Skeletal muscle tissue (tissue), 4 donors: Measurements from ENCODE around the gene CACNA2D4. TPM values are rescaled to one million over a fixed set of nuclear protein-coding genes. Genes with fewer than 3 reads are reported as not detected.

ENCODE experiments used
- H3K27ac ChIP-seq: one replicate; pipeline ENCODE4 v1.7.0; 2013; ENCODE audit warnings: mild to moderate bottlenecking, low read depth, low read length, inconsistent platforms
- H3K27me3 ChIP-seq, 3 donors: one replicate each; pipeline ENCODE4 v1.7.0; 2013; ENCODE audit warnings: low read length in 3 of 3; ENCODE audit not compliant: control insufficient read depth in 3 of 3, insufficient read depth in 3 of 3
- H3K36me3 ChIP-seq, 3 donors: one replicate each; pipeline ENCODE4 v1.7.0; 2013; ENCODE audit warnings: low read length in 3 of 3; ENCODE audit not compliant: control insufficient read depth in 3 of 3, insufficient read depth in 3 of 3
- H3K4me1 ChIP-seq, 3 donors: one replicate each; pipeline ENCODE4 v1.7.0; 2013; ENCODE audit warnings: low read length in 3 of 3, mild to moderate bottlenecking in 3 of 3; ENCODE audit not compliant: control insufficient read depth in 3 of 3, insufficient read depth in 3 of 3
- H3K4me3 ChIP-seq, 3 donors: one replicate each; pipeline ENCODE4 v1.7.0; 2013; ENCODE audit warnings: low read length in 3 of 3
- H3K9ac ChIP-seq, 3 donors: one replicate each; pipeline ENCODE4 v1.7.0; 2013; ENCODE audit warnings: low read length in 3 of 3, mild to moderate bottlenecking in 3 of 3, moderate library complexity in 2 of 3, low read depth in 1 of 3
- H3K9me3 ChIP-seq, 3 donors: one replicate each; pipeline ENCODE4 v1.7.0; 2013; ENCODE audit warnings: low read length in 3 of 3; ENCODE audit not compliant: control insufficient read depth in 3 of 3
- total RNA-seq: library from RNA; depleted of rRNA; stranded (reverse); fragments of >200 nt; gene quantifications from one replicate; pipeline ENCODE4 v1.2.3, GENCODE V29; 2014
- donor health status: Osteomylitis.

CACNA2D4 gene
- total RNA-seq, 1 donor from 2014 or later, result 0.52 TPM

DNA sequence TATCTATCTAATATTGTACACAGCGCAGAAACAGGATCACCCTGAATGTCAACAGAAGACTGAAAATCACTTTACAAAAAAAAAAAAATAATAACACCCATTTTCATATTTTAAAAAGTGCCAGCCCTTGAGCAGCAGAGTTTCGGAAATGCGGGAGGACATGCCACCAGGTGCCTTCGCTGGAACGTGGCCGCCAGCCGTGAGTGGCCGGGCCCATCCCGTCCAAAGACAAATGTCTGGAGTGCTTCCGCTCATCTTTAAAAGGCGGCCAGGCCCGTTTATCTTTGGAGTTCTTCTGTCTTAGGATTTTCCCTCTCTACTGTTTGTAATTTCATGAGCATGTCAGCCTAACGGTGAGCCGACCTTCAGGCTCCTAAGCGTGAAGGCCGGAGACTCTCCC is 54.6 kb downstream of the CACNA2D4 start:
- peaks cover 0 to 4% (median 2%) of the 10 kb centered on the region in 3 donors for H3K9me3 ChIP-seq
- no peak overlapping the region for H3K27ac ChIP-seq
- H3K4me3 ChIP-seq, result no peak overlapping the region
- H3K4me1 ChIP-seq, result no peaks in the 10 kb centered on the region
- no peak overlapping the region for H3K9ac ChIP-seq
- no peaks in the 10 kb centered on the region for H3K36me3 ChIP-seq
- peaks cover 8 to 14% (median 11%) of the 10 kb centered on the region in 3 donors for H3K27me3 ChIP-seq

DNA sequence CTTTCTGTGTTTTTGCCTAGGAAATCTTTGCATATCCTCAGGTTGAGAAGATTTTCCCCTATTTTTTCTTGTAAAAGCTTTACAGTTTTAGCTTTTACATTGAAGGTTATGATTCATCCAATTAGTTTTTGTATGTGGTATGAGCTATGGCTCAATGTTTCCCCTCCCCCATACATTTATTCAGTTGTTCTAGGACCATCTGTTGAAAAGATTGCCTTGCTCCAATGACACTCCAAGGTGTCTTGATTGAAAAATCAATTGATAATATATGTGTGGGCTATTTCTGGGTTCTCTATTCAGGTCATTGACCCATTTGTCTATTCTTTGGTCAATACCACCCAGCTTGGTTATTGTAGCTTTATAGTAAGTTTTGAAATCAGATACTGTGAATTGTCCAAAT is 55.5 kb downstream of the CACNA2D4 start:
- no peaks in the 10 kb centered on the region for H3K4me1 ChIP-seq
- H3K9me3 ChIP-seq, result peaks cover 0 to 2% (median 2%) of the 10 kb centered on the region in 3 donors
- H3K27ac ChIP-seq, result no peak overlapping the region
- no peaks in the 10 kb centered on the region for H3K36me3 ChIP-seq
- peaks cover 8 to 17% (median 14%) of the 10 kb centered on the region in 3 donors for H3K27me3 ChIP-seq
- no peak overlapping the region for H3K9ac ChIP-seq
- H3K4me3 ChIP-seq, result no peak overlapping the region

- Histone ChIP-seq H3K27ac (no peak overlapping the region), H3K27me3 (peaks cover 4 to 11% (median 10%) of the 10 kb centered on the region in 3 donors), H3K36me3 (no peaks in the 10 kb centered on the region), H3K9me3 (peaks cover 0 to 7% (median 5%) of the 10 kb centered on the region in 3 donors), H3K9ac (no peak overlapping the region), H3K4me1 (no peaks in the 10 kb centered on the region), H3K4me3 (no peak overlapping the region)
Measured at GRCh38 chr12:1859643-1860042, 58.8 kb downstream of the CACNA2D4 start.

DNA sequence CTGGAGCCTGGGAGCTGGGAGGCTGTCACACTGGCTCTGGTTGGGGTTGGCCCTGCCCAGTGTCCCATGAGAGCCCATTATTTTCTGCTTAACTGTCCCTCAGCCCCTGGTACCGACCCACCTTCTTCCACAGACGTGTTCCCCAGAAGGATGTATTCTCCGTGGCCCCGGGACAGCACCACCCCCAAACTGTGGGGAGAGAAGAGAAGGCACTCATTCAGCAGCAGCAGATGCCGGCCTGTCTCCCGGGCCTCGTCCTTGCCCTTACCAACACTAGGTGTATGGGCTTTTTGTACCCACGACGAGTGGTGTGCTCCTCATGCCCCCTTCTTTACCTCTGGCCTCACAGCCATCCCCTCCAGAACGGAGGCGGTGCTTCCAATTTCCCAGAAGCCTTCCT is 60.0 kb downstream of the CACNA2D4 start:
- Histone ChIP-seq H3K4me3 (no peak overlapping the region), H3K27me3 (peaks cover 0 to 6% (median 6%) of the 10 kb centered on the region in 3 donors), H3K27ac (no peak overlapping the region)

GRCh38 chr12:1857821-1858220 is 60.6 kb downstream of the CACNA2D4 start:
- Histone ChIP-seq H3K36me3 (no peaks in the 10 kb centered on the region), H3K9me3 (peaks cover 0 to 7% (median 5%) of the 10 kb centered on the region in 3 donors), H3K4me3 (no peak overlapping the region), H3K9ac (no peak overlapping the region), H3K4me1 (no peaks in the 10 kb centered on the region), H3K27ac (no peak overlapping the region), H3K27me3 (peaks cover 0 to 6% (median 6%) of the 10 kb centered on the region in 3 donors)

More for the DNA sequence above, 60.0 kb downstream of the CACNA2D4 start:
- no peaks in the 10 kb centered on the region for H3K36me3 ChIP-seq
- no peak overlapping the region for H3K9ac ChIP-seq
- no peaks in the 10 kb centered on the region for H3K4me1 ChIP-seq
- H3K9me3 ChIP-seq, result peaks cover 0 to 7% (median 5%) of the 10 kb centered on the region in 3 donors

DNA sequence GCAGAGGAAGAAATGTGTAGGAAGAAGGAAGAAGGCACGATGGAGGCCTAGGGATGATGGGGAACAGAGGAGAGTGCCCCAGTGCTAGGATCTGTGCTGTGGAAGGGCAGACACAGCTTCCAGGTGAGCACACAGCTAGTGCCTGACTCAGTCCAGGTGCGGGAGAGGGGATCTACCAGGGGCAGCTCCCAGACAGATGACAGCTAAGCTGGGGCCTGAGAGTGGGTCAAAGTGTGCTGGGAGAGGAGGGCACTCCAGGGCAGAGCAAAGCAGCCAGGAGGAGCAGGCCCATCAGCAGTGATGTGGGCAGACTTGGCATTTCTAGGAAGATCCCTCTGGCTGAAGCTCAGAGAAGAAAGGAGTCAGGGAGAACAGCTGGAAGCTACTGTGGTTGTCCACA is 61.4 kb downstream of the CACNA2D4 start:
- H3K27ac ChIP-seq, result no peak overlapping the region
- no peaks in the 10 kb centered on the region for H3K4me1 ChIP-seq
- H3K4me3 ChIP-seq, result no peak overlapping the region
- H3K36me3 ChIP-seq, result no peaks in the 10 kb centered on the region
- H3K9me3 ChIP-seq, result peaks cover 0 to 7% (median 5%) of the 10 kb centered on the region in 3 donors
- peaks cover 0 to 6% (median 6%) of the 10 kb centered on the region in 3 donors for H3K27me3 ChIP-seq
- no peak overlapping the region for H3K9ac ChIP-seq

DNA sequence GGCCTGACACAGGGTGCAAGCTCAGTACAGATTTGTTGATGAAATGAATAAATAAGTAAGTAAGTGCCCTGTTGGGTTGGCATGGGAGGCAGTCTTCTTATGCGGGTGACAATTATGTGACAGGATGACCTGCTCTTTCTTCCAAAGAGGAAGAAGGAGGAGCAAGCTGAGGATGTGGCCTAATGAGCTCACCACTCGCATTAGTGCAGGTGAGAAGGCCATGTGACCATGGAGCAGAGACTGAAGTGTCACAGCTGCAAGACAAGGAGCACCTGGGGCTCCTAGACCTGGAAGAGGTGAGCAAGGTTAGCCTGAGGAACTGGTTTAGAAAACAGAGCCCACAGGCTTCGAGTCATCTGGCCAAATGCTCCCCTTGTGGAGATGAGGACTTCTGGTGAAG is 63.2 kb downstream of the CACNA2D4 start:
- Histone ChIP-seq H3K36me3 (no peaks in the 10 kb centered on the region), H3K27ac (no peak overlapping the region), H3K4me1 (no peaks in the 10 kb centered on the region), H3K4me3 (no peak overlapping the region), H3K9me3 (peaks cover 0 to 7% (median 5%) of the 10 kb centered on the region in 3 donors), H3K27me3 (peaks cover 0 to 6% (median 4%) of the 10 kb centered on the region in 3 donors), H3K9ac (no peak overlapping the region)

GRCh38 chr12:1853716-1854115 is 64.7 kb downstream of the CACNA2D4 start:
- peaks cover 0 to 6% (median 3%) of the 10 kb centered on the region in 3 donors for H3K27me3 ChIP-seq
- no peak overlapping the region for H3K27ac ChIP-seq
- no peaks in the 10 kb centered on the region for H3K36me3 ChIP-seq
- no peak overlapping the region for H3K9ac ChIP-seq
- no peak overlapping the region for H3K4me3 ChIP-seq
- no peaks in the 10 kb centered on the region for H3K4me1 ChIP-seq
- H3K9me3 ChIP-seq, result peaks cover 0 to 7% (median 5%) of the 10 kb centered on the region in 3 donors

DNA sequence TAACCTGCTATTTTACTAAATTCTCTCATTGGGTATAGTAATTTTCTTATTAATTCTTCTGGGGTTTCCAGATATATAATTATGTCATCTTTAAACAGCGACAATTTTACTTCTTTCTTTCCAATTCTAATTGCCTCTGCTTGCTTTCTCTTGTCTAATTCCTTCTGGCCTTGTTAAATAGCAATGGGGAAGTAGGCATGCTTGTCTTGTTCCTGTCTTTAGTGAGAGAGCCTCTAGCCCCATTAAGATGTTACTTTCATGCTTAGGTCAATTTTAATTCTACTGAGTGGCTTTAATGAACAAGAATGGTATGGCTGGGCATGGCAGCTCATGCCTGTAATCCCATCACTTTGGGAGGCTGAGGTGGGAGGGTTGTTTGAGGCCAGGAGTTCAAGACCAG is 66.4 kb downstream of the CACNA2D4 start:
- Histone ChIP-seq H3K27ac (no peak overlapping the region), H3K4me1 (no peaks in the 10 kb centered on the region), H3K36me3 (no peaks in the 10 kb centered on the region), H3K9ac (no peak overlapping the region), H3K27me3 (peaks cover 0 to 4% (median 0%) of the 10 kb centered on the region in 3 donors), H3K9me3 (peaks cover 0 to 7% (median 5%) of the 10 kb centered on the region in 3 donors), H3K4me3 (no peak overlapping the region)

DNA sequence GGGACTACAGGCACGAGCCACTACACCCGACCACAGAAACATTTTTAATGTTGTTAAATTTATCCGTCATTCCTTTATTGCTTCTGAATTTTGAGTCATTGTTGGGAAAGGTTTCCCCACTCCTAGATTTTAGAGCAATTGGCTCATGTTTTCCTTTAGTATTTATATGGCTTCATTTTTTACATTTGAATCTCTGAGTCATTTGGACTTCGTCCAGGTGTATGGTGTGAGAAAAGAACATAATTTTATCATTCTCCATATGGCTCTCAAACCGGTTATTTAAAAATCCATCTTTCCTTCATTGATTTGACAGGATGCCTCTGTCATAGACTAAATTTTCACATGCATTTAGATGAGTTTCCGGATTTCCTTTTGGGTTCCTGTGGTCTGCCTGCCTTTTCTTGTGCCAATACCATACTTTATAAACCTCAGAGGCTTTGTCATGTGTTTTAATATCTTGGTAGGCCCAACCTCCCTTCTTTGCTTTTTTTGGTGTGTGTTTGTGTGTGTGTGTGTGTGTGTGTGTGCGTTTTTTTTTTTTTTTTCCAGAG is 67.2 kb downstream of the CACNA2D4 start:
- Histone ChIP-seq H3K4me3 (no peak overlapping the region), H3K9ac (no peak overlapping the region), H3K27ac (no peak overlapping the region), H3K9me3 (peaks cover 0 to 7% (median 5%) of the 10 kb centered on the region in 3 donors), H3K4me1 (no peaks in the 10 kb centered on the region), H3K27me3 (peaks cover 0 to 7% (median 0%) of the 10 kb centered on the region in 3 donors), H3K36me3 (no peaks in the 10 kb centered on the region)
